K562 (cell line): ENCODE measurements around the gene C1orf50. TPM values are rescaled to one million over a fixed set of nuclear protein-coding genes. Genes with fewer than 3 reads are reported as not detected.

Experiments
- ATAC-seq: fragments of 200-7000 bp; cut with Tn5 transposase; 3 replicates; pipeline ENCODE4 v1.9.1; 2020; ENCODE audit warnings: moderate library complexity
- BruUV-seq: library from RNA; stranded (reverse); fragments of 400-500 nt; replicated peaks from 2 replicates; lab custom pipeline; 2021; lab: Mats Ljungman, UMichigan
- CTCF ChIA-PET: fragments of 300-600 bp; formaldehyde crosslinking; extraction: SDS; loops from one replicate; lab custom pipeline; 2021; ENCODE audit warnings: low intra/inter-chr PET ratio; lab: Yijun Ruan, JAX
- POLR2A ChIA-PET: fragments of 300-600, 350-650 bp; sonication (Branson Sonifier 250); formaldehyde crosslinking; extraction: SDS; loops from one replicate; lab custom pipeline; 2021; ENCODE audit warnings: antibody characterized with exemption, inconsistent platforms; lab: Yijun Ruan, JAX
- DNase-seq, 4 experiments: peaks; one replicate each; pipeline versions ENCODE4 v3.0.0 to v3.0.0-alpha.2; 2011 to 2018; ENCODE audit warnings: low spot score in 3 of 4, mixed read lengths in 3 of 4; ENCODE audit errors: extremely low read depth in 1 of 4
- FAIRE-seq: peaks from 2 replicates; lab custom pipeline; 2011; peaks lifted over from hg19 to GRCh38; lab: Jason Lieb, UNC
- H2AFZ ChIP-seq: 2 replicates; pipeline ENCODE4 v1.6.0; 2011; ENCODE audit warnings: low read depth, low read length, control low read depth, inconsistent platforms
- H3K27ac ChIP-seq: fragments of 200-600 bp; 3 replicates; pipeline ENCODE4 v1.8.0; 2011; ENCODE audit warnings: low read depth, mild to moderate bottlenecking, control low read depth, inconsistent platforms, low read length, moderate library complexity, mixed read lengths; ENCODE audit errors: extremely low read depth
- H3K27me3 ChIP-seq, 2 experiments: fragments of 300-600 bp in 1 of 2; 2 replicates in 1 of 2; 3 replicates in 1 of 2; pipeline versions ENCODE4 v1.6.0 to v1.8.0; 2011; ENCODE audit warnings: inconsistent platforms in 2 of 2, low read length in 2 of 2, mild to moderate bottlenecking in 1 of 2, mixed read lengths in 1 of 2, moderate library complexity in 1 of 2; ENCODE audit not compliant: control insufficient read depth in 2 of 2, insufficient read depth in 2 of 2
- H3K36me3 ChIP-seq: fragments of 300-600 bp; 3 replicates; pipeline ENCODE4 v1.8.0; 2011; ENCODE audit warnings: mild to moderate bottlenecking, low read length, inconsistent platforms; ENCODE audit not compliant: control insufficient read depth, insufficient read depth
- H3K4me1 ChIP-seq, 2 experiments: fragments of 200-600 bp in 1 of 2; replicated peaks in 1 of 2; 2 replicates in 1 of 2; 3 replicates in 1 of 2; pipeline versions ENCODE4 v1.5.1 to v1.8.0; 2011; ENCODE audit warnings: inconsistent platforms in 2 of 2, low read length in 2 of 2, mild to moderate bottlenecking in 1 of 2, mixed read lengths in 1 of 2, moderate library complexity in 1 of 2; ENCODE audit not compliant: control insufficient read depth in 2 of 2, insufficient read depth in 2 of 2
- H3K4me2 ChIP-seq: 2 replicates; pipeline ENCODE4 v1.6.1; 2011; ENCODE audit warnings: low read length, control low read depth, inconsistent platforms, mixed read lengths; ENCODE audit not compliant: insufficient read depth
- H3K4me3 ChIP-seq: fragments of 200-600 bp; sonication (generic), shearing (Covaris generic); 2 replicates; pipeline ENCODE4 v1.5.1; 2016; ENCODE audit warnings: control low read depth, inconsistent platforms
- H3K79me2 ChIP-seq: fragments of 200-600 bp; 3 replicates; pipeline ENCODE4 v1.8.0; 2011; ENCODE audit warnings: low read length, inconsistent platforms; ENCODE audit not compliant: control insufficient read depth, insufficient read depth
- H3K9ac ChIP-seq, 2 experiments: 2 replicates each; pipeline versions ENCODE4 v1.6.0 to v1.6.1; 2011; ENCODE audit warnings: low read depth in 2 of 2, low read length in 2 of 2, control low read depth in 1 of 2, inconsistent platforms in 1 of 2, mild to moderate bottlenecking in 1 of 2, mixed read lengths in 1 of 2; ENCODE audit not compliant: insufficient read depth in 1 of 2
- H3K9me1 ChIP-seq: one replicate; pipeline ENCODE4 v1.6.0; 2011; ENCODE audit warnings: inconsistent platforms, mild to moderate bottlenecking, low read length, moderate library complexity; ENCODE audit not compliant: control insufficient read depth, insufficient read depth
- H3K9me3 ChIP-seq: replicated peaks from 2 replicates; pipeline ENCODE4 v1.5.1; 2011; ENCODE audit warnings: low read depth, low read length, inconsistent platforms; ENCODE audit not compliant: control insufficient read depth, insufficient read depth
- H4K20me1 ChIP-seq: replicated peaks from 2 replicates; pipeline ENCODE4 v1.6.1; 2011; ENCODE audit warnings: low read length, inconsistent platforms, mixed read lengths; ENCODE audit not compliant: control insufficient read depth, insufficient read depth
- ATF4 ChIP-seq: fragments of 450-650 bp; formaldehyde crosslinking; IDR thresholded peaks from 2 replicates; pipeline ENCODE4 v1.4.0; 2022; ENCODE audit warnings: mild to moderate bottlenecking, moderate library complexity
- BACH1 ChIP-seq: fragments of 200-800 bp; sonication (Bioruptor generic); IDR thresholded peaks from 2 replicates; pipeline ENCODE4 v1.6.1; 2016; ENCODE audit warnings: missing genetic modification characterization, missing compliant biosample characterization
- CHD1 ChIP-seq: fragments of 200-600 bp; sonication (generic); IDR thresholded peaks from one replicate; pipeline ENCODE4 v1.6.1; 2012; ENCODE audit warnings: mild to moderate bottlenecking, moderate library complexity, low read length, inconsistent platforms
- EP400 ChIP-seq: fragments of 450-650 bp; IDR thresholded peaks from 2 replicates; pipeline ENCODE4 v1.6.1; 2017; ENCODE audit warnings: antibody characterized with exemption, mild to moderate bottlenecking, moderate library complexity
- PTBP1 ChIP-seq: fragments of 200-400 bp; formaldehyde crosslinking; IDR thresholded peaks from 2 replicates; pipeline ENCODE4 v1.6.1; 2017; ENCODE audit warnings: low read depth, low read length
- RREB1 ChIP-seq: fragments of 250-450 bp; sonication (Bioruptor Pico); IDR thresholded peaks from 2 replicates; pipeline ENCODE4 v1.4.0; 2020
- TCF7 ChIP-seq: sonication (generic); IDR thresholded peaks from 2 replicates; pipeline ENCODE4 v1.6.1; 2016; ENCODE audit warnings: antibody characterized with exemption, borderline replicate concordance
- ZNF143 ChIP-seq: sonication (generic); formaldehyde crosslinking; IDR thresholded peaks from 2 replicates; pipeline ENCODE4 v1.9.0; 2022; ENCODE audit warnings: mild to moderate bottlenecking, missing genetic modification reagents
- ZNF77 ChIP-seq: fragments of 250-450 bp; sonication (Bioruptor Pico); IDR thresholded peaks from 2 replicates; pipeline ENCODE4 v1.5.0; 2020
- ZSCAN32 ChIP-seq: fragments of 450-650 bp; formaldehyde crosslinking; IDR thresholded peaks from 2 replicates; pipeline ENCODE4 v1.4.0; 2020; ENCODE audit warnings: mild to moderate bottlenecking, moderate library complexity
- WGBS: fragments of 100-300 bp; shearing (Covaris generic); methylation state at CpG from one replicate; pipeline ENCODE4 v1.1.6; 2016; ENCODE audit warnings: low coverage, mixed read lengths; ENCODE audit not compliant: insufficient coverage; ENCODE audit errors: missing lambda C conversion rate; 5-methylcytosine and 5-hydroxymethylcytosine counted together
- in situ Hi-C: fragments of 300-500 bp; cut with MboI; formaldehyde crosslinking; loops from 4 replicates; pipeline ENCODE4 v1.15.0; 2018; ENCODE audit warnings: inconsistent platforms, mixed read lengths
- intact Hi-C: fragments of 100-400 bp; cut with micrococcal nuclease; formaldehyde crosslinking; loops from 2 replicates; pipeline ENCODE4 v1.14.2; 2022
- polyA plus RNA-seq, 8 experiments: library from polyadenylated mRNA; depleted of rRNA in 4 of 8; stranded (reverse) in 5 of 8; unstranded in 3 of 8; fragments of >200 nt; fragmentation: Nextera tagmentation in 2 of 8; fragmentation: Illumina TruSeq in 1 of 8; extraction: Ambion mirVana in 2 of 8; extraction: Trizol in 1 of 8; gene quantifications; 2 replicates each; pipeline versions ENCODE4 v1.2.1 to v1.2.3, GENCODE V29; 2011 to 2014; ENCODE audit warnings: inconsistent platforms in 1 of 8, missing spikeins in 1 of 8
- total RNA-seq, 7 experiments: library from RNA; depleted of rRNA in 6 of 7; stranded (reverse); fragments of >200 nt in 6 of 7; fragmentation: Illumina TruSeq in 2 of 7; extraction: Trizol in 2 of 7; gene quantifications; 2 replicates each; pipeline versions ENCODE4 v1.2.1 to v1.2.3, GENCODE V29; 2011 to 2021; ENCODE audit warnings: low replicate concordance in 1 of 7

The C1orf50 gene
- total and polyA plus RNA-seq, 9 of the 15 experiments (the other 6 are each of a cell fraction or from before 2014, with no cell fraction given), result 0.55 to 13.9 (median 5.2) TPM

- POLR2A ChIA-PET, result interaction anchor here (0.5 to 5.2 kb wide), 5 partner anchors 10 to 1793 kb away, joined by 3 to 27 read pairs (median 3); no protein-coding TSS in a partner anchor
- ATAC-seq, result no peak
- no peak for DNase-seq
Observed at GRCh38 chr1:42779725-42780124, 12.7 kb downstream of the C1orf50 start.

GRCh38 chr1:42780176-42780575, 13.1 kb downstream of the C1orf50 start:
- Histone ChIP-seq H4K20me1 (no peaks in the 10 kb centered on the region), H3K4me2 (no peak overlapping the region), H3K79me2 (no peaks in the 10 kb centered on the region), H3K9me3 (no peaks in the 10 kb centered on the region), H3K27ac (no peak overlapping the region), H3K4me3 (no peak overlapping the region), H3K9me1 (no peaks in the 10 kb centered on the region), H3K4me1 (peaks cover 0 to 11% of the 10 kb centered on the region in 2 experiments; a peak in 3 of 5 replicates), H3K36me3 (peaks cover 71% of the 10 kb centered on the region), H3K27me3 (no peaks in the 10 kb centered on the region), H3K9ac (no peak overlapping the region), H2AFZ (no peak overlapping the region)
- WGBS, result 92% methylated on average over 1 of the region's 1 CpG
- in situ Hi-C loops (loop anchor here (5.0 kb wide), 1 partner anchor 142 kb away; no protein-coding TSS in a partner anchor), intact Hi-C loops (no loop called here)
- ChIA-PET CTCF (interaction anchor here (1.3 kb wide), 1 partner anchor 293 kb away, joined by 4 read pairs; no protein-coding TSS in a partner anchor), POLR2A (interaction anchor here (0.5 to 5.2 kb wide), 4 partner anchors 10 to 1793 kb away, joined by 3 to 27 read pairs (median 3); no protein-coding TSS in a partner anchor)
- ATAC-seq (no peak), FAIRE-seq (no peak), DNase-seq (peak in 1 of 4 experiments; percentile 4)
- no TSS peak for BruUV-seq
- TF ChIP-seq ATF4 (CRISPR knock-in tag), result no peak
- no peak for TF ChIP-seq RREB1 (CRISPR knock-in tag)
- no peak for TF ChIP-seq CHD1
- no peak for TF ChIP-seq PTBP1
- no peak for TF ChIP-seq BACH1 (tag)
- no peak for TF ChIP-seq TCF7
- TF ChIP-seq ZNF143 (CRISPR knock-in tag), result no peak
- TF ChIP-seq EP400, result no peak

More at GRCh38 chr1:42779725-42780124, 12.7 kb downstream of the C1orf50 start:
- no peaks in the 10 kb centered on the region for H3K79me2 ChIP-seq
- intact Hi-C loops, result loop anchor here (2.0 kb wide), 1 partner anchor 133 kb away; no protein-coding TSS in a partner anchor
- no peak overlapping the region for H3K9ac ChIP-seq
- H4K20me1 ChIP-seq, result no peaks in the 10 kb centered on the region
- H3K9me3 ChIP-seq, result no peaks in the 10 kb centered on the region
- no peak overlapping the region for H2AFZ ChIP-seq
- peaks cover 0 to 6% of the 10 kb centered on the region in 2 experiments; a peak in 3 of 5 replicates for H3K4me1 ChIP-seq
- H3K4me3 ChIP-seq, result no peak overlapping the region
- no peak for FAIRE-seq
- no TSS peak for BruUV-seq
- H3K27me3 ChIP-seq, result no peaks in the 10 kb centered on the region
- WGBS, result 88% methylated on average over 2 of the region's 2 CpGs
- in situ Hi-C loops, result loop anchor here (5.0 kb wide), 2 partner anchors 143 to 293 kb away; no protein-coding TSS in a partner anchor
- peaks cover 75% of the 10 kb centered on the region for H3K36me3 ChIP-seq
- CTCF ChIA-PET, result no interaction called here
- H3K4me2 ChIP-seq, result no peak overlapping the region; the same call in 1 of the 2 replicates
- no peak overlapping the region for H3K27ac ChIP-seq
- H3K9me1 ChIP-seq, result no peaks in the 10 kb centered on the region
- TF ChIP-seq ZSCAN32 (CRISPR knock-in tag), result no peak
- no peak for TF ChIP-seq ZNF77 (CRISPR knock-in tag)
- TF ChIP-seq, all 486 proteins: peak for 0
